GM21423 (cell line): Measurements from ENCODE around the gene GPR142.
A peak's percentile ranks its signal among the peaks of the same experiment; 100 is the strongest.

ENCODE experiments used
- ATAC-seq: cut with Tn5 transposase; IDR thresholded peaks from one replicate; pipeline ENCODE4 v1.9.1; 2021; ENCODE audit warnings: mild to moderate bottlenecking, moderate library complexity; ENCODE audit not compliant: unreplicated experiment

Gene GPR142

GRCh38 chr17:74417178-74418045 is 50.1 kb downstream of the GPR142 start:
- ATAC-seq: peak; percentile 77

DNA sequence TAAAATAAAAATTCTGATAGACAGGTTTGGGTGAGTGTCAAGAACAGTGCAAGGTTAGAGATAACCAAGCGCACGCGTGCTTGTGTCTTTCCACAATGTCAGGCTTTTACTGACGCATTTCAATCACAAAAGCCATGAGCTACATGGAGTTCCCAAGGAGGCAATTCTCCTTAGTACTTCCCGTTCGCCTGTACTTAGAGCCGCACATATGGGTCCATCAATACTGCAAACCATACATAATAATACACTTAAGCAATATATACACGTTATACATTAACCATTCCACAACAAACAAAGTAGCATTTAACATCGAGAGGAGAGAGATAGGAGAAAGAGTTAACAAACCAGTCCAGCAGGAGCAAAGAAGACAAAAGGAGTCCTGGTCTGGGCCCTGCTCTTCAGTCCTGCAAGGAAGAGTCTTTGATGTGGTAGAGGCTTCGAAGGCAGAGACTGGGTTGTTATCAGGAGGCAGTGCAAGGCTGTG is 52.7 kb downstream of the GPR142 start:
- no peak for ATAC-seq
